Measurements from ENCODE around the gene MACROD1.

Gene MACROD1

GRCh38 chr11:64008283-64008913, 157.5 kb downstream of the MACROD1 start:
- no peak for DNase-seq

GRCh38 chr11:64007629-64008282, 158.2 kb downstream of the MACROD1 start:
- peak; percentile 11 for DNase-seq

- no peak for DNase-seq
These were observed 158.7 kb downstream of the MACROD1 start for GRCh38 chr11:64007160-64007628.

GRCh38 chr11:64006398-64006797, 159.5 kb downstream of the MACROD1 start:
- DNase-seq: no peak

GRCh38 chr11:64005691-64006090, 160.2 kb downstream of the MACROD1 start:
- DNase-seq: no peak

GRCh38 chr11:64004590-64004984, 161.3 kb downstream of the MACROD1 start:
- no peak for DNase-seq

GRCh38 chr11:64003807-64004589, 161.9 kb downstream of the MACROD1 start:
- DNase-seq: no peak

GRCh38 chr11:64001484-64002420, 164.2 kb downstream of the MACROD1 start:
- DNase-seq: no peak

GRCh38 chr11:64000740-64001483, 165.0 kb downstream of the MACROD1 start:
- DNase-seq: no peak

GRCh38 chr11:64000026-64000739, 165.7 kb downstream of the MACROD1 start:
- no peak for DNase-seq

- DNase-seq: no peak
These were observed 166.4 kb downstream of the MACROD1 start for GRCh38 chr11:63999349-64000025.

- no peak for DNase-seq
These were observed 167.2 kb downstream of the MACROD1 start for GRCh38 chr11:63998558-63999348.

GRCh38 chr11:63997801-63998337, 168.0 kb downstream of the MACROD1 start:
- DNase-seq: no peak

- no peak for DNase-seq
These were observed 168.7 kb downstream of the MACROD1 start for GRCh38 chr11:63997104-63997700.

GRCh38 chr11:63996512-63996911, 169.4 kb downstream of the MACROD1 start:
- no peak for DNase-seq

GRCh38 chr11:63993993-63994392, 171.9 kb downstream of the MACROD1 start:
- DNase-seq: no peak

- no peak for DNase-seq
These were observed 172.8 kb downstream of the MACROD1 start for GRCh38 chr11:63993100-63993499.

- DNase-seq: no peak
These were observed 174.4 kb downstream of the MACROD1 start for GRCh38 chr11:63991558-63991957.

GRCh38 chr11:63986932-63987513, 178.9 kb downstream of the MACROD1 start:
- no peak for DNase-seq

All from GOT3 (cell line).